ENCODE measurements around the gene CBFA2T2.
"Not testable (repeated sequence)": the region's sequence is repeated elsewhere in the genome, so short reads cannot be mapped to it uniquely, and the experiment has no call there.

Gene CBFA2T2

GRCh38 chr20:33693741-33694638, 204.1 kb downstream of the CBFA2T2 start:
- H3K4me3 ChIP-seq (replicated peaks; ENCODE audit: low read depth, low read length) = no peak overlapping the region
- DNase-seq (ENCODE audit: extremely low read depth, low read depth) = no peak
- TF ChIP-seq, protein P1, sequence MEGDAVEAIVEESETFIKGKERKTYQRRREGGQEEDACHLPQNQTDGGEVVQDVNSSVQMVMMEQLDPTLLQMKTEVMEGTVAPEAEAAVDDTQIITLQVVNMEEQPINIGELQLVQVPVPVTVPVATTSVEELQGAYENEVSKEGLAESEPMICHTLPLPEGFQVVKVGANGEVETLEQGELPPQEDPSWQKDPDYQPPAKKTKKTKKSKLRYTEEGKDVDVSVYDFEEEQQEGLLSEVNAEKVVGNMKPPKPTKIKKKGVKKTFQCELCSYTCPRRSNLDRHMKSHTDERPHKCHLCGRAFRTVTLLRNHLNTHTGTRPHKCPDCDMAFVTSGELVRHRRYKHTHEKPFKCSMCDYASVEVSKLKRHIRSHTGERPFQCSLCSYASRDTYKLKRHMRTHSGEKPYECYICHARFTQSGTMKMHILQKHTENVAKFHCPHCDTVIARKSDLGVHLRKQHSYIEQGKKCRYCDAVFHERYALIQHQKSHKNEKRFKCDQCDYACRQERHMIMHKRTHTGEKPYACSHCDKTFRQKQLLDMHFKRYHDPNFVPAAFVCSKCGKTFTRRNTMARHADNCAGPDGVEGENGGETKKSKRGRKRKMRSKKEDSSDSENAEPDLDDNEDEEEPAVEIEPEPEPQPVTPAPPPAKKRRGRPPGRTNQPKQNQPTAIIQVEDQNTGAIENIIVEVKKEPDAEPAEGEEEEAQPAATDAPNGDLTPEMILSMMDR (IDR thresholded peaks at IDR 0.05; ENCODE audit: low read depth, low read length, missing control alignments) = no peak

- no peak overlapping the region for H3K4me3 ChIP-seq (replicated peaks; ENCODE audit: low read depth, low read length)
- TF ChIP-seq, protein P1 (IDR thresholded peaks at IDR 0.05; ENCODE audit: low read depth, low read length, missing control alignments) = no peak
- no peak for DNase-seq (ENCODE audit: extremely low read depth, low read depth)
These were observed 204.7 kb downstream of the CBFA2T2 start for GRCh38 chr20:33694639-33695012.

DNA sequence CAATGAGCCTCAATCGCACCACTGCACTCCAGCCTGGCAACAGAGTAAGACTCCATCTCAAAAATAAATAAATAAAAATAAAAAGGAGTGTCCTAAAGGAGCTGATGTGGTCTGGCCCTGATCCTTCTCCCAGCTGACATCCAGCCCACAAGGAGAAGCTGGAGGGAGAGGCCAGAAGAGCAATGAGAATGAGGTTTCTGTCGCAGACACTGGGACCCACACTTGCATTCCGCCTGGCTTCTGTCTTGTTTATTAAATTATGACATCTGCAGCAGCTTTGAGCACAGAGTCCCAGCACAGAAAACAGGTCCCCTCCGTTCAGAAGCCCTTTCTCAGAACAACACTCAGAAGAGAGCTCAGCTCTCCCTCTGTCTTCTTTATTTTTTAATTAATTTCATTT, 206.6 kb downstream of the CBFA2T2 start:
- TF ChIP-seq, protein P1 (IDR thresholded peaks at IDR 0.05; ENCODE audit: low read depth, low read length, missing control alignments) = no peak
- no peak for DNase-seq (ENCODE audit: extremely low read depth, low read depth)
- no peak overlapping the region for H3K4me3 ChIP-seq (replicated peaks; ENCODE audit: low read depth, low read length)

- DNase-seq (ENCODE audit: extremely low read depth, low read depth) = no peak
- TF ChIP-seq, protein P1 (IDR thresholded peaks at IDR 0.05; ENCODE audit: low read depth, low read length, missing control alignments) = no peak
- no peak overlapping the region for H3K4me3 ChIP-seq (replicated peaks; ENCODE audit: low read depth, low read length)
These were observed 207.2 kb downstream of the CBFA2T2 start for GRCh38 chr20:33697129-33697528.

GRCh38 chr20:33698966-33699365, 209.1 kb downstream of the CBFA2T2 start:
- H3K4me3 ChIP-seq (replicated peaks; ENCODE audit: low read depth, low read length); DNase-seq (ENCODE audit: extremely low read depth, low read depth): not testable (repeated sequence)

All from HFF-Myc (cell line).